K562 (cell line): ENCODE data around the gene COPB2. TPM values are rescaled to one million over a fixed set of nuclear protein-coding genes. Genes with fewer than 3 reads are reported as not detected.

Experiments
- BRD9 ChIP-seq: fragments of 450-650 bp; IDR thresholded peaks from 2 replicates; pipeline ENCODE4 v1.6.1; 2018; ENCODE audit warnings: low read depth; ENCODE audit not compliant: partially characterized antibody
- C11orf30 ChIP-seq: fragments of 450-650 bp; IDR thresholded peaks from 2 replicates; pipeline ENCODE4 v1.6.1; 2016; ENCODE audit warnings: low read depth, mild to moderate bottlenecking
- CBFA2T2 ChIP-seq: fragments of 450-650 bp; conservative IDR thresholded peaks from 2 replicates; pipeline ENCODE4 v1.6.1; 2017; ENCODE audit warnings: mild to moderate bottlenecking
- KDM1A ChIP-seq, 2 experiments: fragments of 450-650 bp; IDR thresholded peaks; 2 replicates each; pipeline ENCODE4 v1.6.1; 2016; ENCODE audit warnings: mild to moderate bottlenecking in 2 of 2
- MTA3 ChIP-seq: fragments of 450-650 bp; formaldehyde crosslinking; IDR thresholded peaks from 2 replicates; pipeline ENCODE4 v1.6.1; 2017; ENCODE audit warnings: mild to moderate bottlenecking, borderline replicate concordance
- NCOR1 ChIP-seq: fragments of 450-650 bp; IDR thresholded peaks from 2 replicates; pipeline ENCODE4 v1.6.1; 2016; ENCODE audit warnings: mild to moderate bottlenecking, moderate library complexity
- NFIC ChIP-seq: fragments of 450-650 bp; IDR thresholded peaks from 2 replicates; pipeline ENCODE4 v1.6.1; 2017; ENCODE audit warnings: mild to moderate bottlenecking, inconsistent platforms
- NR2C1 ChIP-seq, 2 experiments: fragments of 450-650 bp; IDR thresholded peaks; 2 replicates each; pipeline ENCODE4 v1.6.1; 2017; ENCODE audit warnings: mild to moderate bottlenecking in 2 of 2, antibody characterized with exemption in 1 of 2, inconsistent platforms in 1 of 2, missing compliant biosample characterization in 1 of 2, missing genetic modification characterization in 1 of 2
- PHF8 ChIP-seq: fragments of 200-600 bp; sonication (generic); IDR thresholded peaks from 2 replicates; pipeline ENCODE4 v1.6.1; 2012; ENCODE audit warnings: mixed run types, mild to moderate bottlenecking, inconsistent platforms, low read length, moderate library complexity, borderline replicate concordance
- RBBP5 ChIP-seq: fragments of 200-600 bp; sonication (generic); IDR thresholded peaks from 2 replicates; pipeline ENCODE4 v1.6.1; 2012; ENCODE audit warnings: borderline replicate concordance, mild to moderate bottlenecking, low read length, control low read depth, inconsistent platforms; ENCODE audit not compliant: insufficient read depth, poor library complexity, severe bottlenecking
- RBFOX2 ChIP-seq: fragments of 200-400 bp; formaldehyde crosslinking; IDR thresholded peaks from 2 replicates; pipeline ENCODE4 v1.6.1; 2017; ENCODE audit warnings: low read depth, mild to moderate bottlenecking, low read length, moderate library complexity
- SP1 ChIP-seq: sonication (generic); formaldehyde crosslinking; IDR thresholded peaks from 2 replicates; pipeline ENCODE4 v1.8.1; 2022; ENCODE audit warnings: mild to moderate bottlenecking, missing genetic modification reagents
- TAF9B ChIP-seq: fragments of 450-650 bp; IDR thresholded peaks from 2 replicates; pipeline ENCODE4 v1.6.1; 2018; ENCODE audit warnings: mild to moderate bottlenecking; ENCODE audit not compliant: partially characterized antibody
- ZMIZ1 ChIP-seq, 2 experiments: fragments of 150-350 bp in 1 of 2; IDR thresholded peaks; 2 replicates each; pipeline ENCODE4 v1.6.1; 2012 to 2016; ENCODE audit warnings: low read depth in 2 of 2, low read length in 2 of 2, mild to moderate bottlenecking in 1 of 2, moderate library complexity in 1 of 2
- ZNF23 ChIP-seq: fragments of 250-450 bp; sonication (Bioruptor Pico); IDR thresholded peaks from 2 replicates; pipeline ENCODE4 v1.4.0; 2020; ENCODE audit warnings: mild to moderate bottlenecking
- polyA plus RNA-seq, 8 experiments: library from polyadenylated mRNA; depleted of rRNA in 4 of 8; stranded (reverse) in 5 of 8; unstranded in 3 of 8; fragments of >200 nt; fragmentation: Nextera tagmentation in 2 of 8; fragmentation: Illumina TruSeq in 1 of 8; extraction: Ambion mirVana in 2 of 8; extraction: Trizol in 1 of 8; gene quantifications; 2 replicates each; pipeline versions ENCODE4 v1.2.1 to v1.2.3, GENCODE V29; 2011 to 2014; ENCODE audit warnings: inconsistent platforms in 1 of 8, missing spikeins in 1 of 8
- total RNA-seq, 7 experiments: library from RNA; depleted of rRNA in 6 of 7; stranded (reverse); fragments of >200 nt in 6 of 7; fragmentation: Illumina TruSeq in 2 of 7; extraction: Trizol in 2 of 7; gene quantifications; 2 replicates each; pipeline versions ENCODE4 v1.2.1 to v1.2.3, GENCODE V29; 2011 to 2021; ENCODE audit warnings: low replicate concordance in 1 of 7
- TF ChIP-seq, protein P1 (sequence below): fragments of 450-650 bp; formaldehyde crosslinking; conservative IDR thresholded peaks from 2 replicates; pipeline ENCODE4 v1.4.0; 2022; ENCODE audit warnings: mild to moderate bottlenecking, missing genetic modification characterization
- TF ChIP-seq, protein P2 (sequence below): sonication (generic); IDR thresholded peaks from 2 replicates; pipeline ENCODE4 v1.6.1; 2016
- TF ChIP-seq, protein P3 (sequence below): sonication (generic); formaldehyde crosslinking; IDR thresholded peaks from 2 replicates; pipeline ENCODE4 v1.8.1; 2023; ENCODE audit warnings: mild to moderate bottlenecking, missing genetic modification reagents
- TF ChIP-seq, protein P4 (sequence below): sonication (generic); formaldehyde crosslinking; IDR thresholded peaks from 2 replicates; pipeline ENCODE4 v1.9.0; 2022; ENCODE audit warnings: mild to moderate bottlenecking, missing genetic modification reagents

The COPB2 gene
- total and polyA plus RNA-seq, 9 of the 15 experiments (the other 6 are each of a cell fraction or from before 2014, with no cell fraction given) = 64.3 to 189 (median 130) TPM

DNA sequence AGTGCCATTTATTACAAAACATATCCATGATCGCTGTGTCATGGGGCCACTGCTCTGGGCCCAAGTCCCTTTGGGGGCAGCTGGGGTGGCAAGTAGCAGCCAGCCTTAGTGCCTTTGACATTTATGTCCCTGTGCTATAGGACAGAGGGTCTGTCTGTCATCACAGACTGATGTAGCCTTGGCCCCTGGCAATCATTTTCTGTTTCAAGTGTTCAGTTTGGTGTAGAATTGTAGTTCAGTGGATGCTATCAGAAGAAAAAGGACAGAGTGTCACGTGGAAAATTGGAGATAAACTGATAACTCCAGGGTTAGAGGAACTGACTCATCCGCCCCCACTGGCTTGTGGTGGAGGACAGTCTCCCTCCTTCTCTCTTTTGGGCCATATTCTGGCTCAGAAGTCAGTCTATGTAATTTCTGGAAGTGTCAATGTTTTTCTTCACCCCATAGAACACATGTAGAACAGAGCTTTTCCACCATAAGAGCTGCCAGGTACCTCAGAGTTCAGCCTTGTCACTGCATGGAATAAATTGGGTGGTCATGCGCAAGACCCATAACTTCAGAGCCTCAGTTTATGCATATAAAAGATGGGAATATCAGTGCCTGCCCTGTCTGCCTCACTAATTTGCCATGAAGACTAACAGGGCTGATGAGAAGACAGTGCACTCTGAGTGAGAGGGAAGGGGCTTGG is 50.1 kb downstream of the COPB2 start (continued):
- TF ChIP-seq, protein P1, sequence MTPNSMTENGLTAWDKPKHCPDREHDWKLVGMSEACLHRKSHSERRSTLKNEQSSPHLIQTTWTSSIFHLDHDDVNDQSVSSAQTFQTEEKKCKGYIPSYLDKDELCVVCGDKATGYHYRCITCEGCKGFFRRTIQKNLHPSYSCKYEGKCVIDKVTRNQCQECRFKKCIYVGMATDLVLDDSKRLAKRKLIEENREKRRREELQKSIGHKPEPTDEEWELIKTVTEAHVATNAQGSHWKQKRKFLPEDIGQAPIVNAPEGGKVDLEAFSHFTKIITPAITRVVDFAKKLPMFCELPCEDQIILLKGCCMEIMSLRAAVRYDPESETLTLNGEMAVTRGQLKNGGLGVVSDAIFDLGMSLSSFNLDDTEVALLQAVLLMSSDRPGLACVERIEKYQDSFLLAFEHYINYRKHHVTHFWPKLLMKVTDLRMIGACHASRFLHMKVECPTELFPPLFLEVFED (CRISPR knock-in tag) = no peak
- peak; percentile 72 for TF ChIP-seq NCOR1
- TF ChIP-seq, protein P2, sequence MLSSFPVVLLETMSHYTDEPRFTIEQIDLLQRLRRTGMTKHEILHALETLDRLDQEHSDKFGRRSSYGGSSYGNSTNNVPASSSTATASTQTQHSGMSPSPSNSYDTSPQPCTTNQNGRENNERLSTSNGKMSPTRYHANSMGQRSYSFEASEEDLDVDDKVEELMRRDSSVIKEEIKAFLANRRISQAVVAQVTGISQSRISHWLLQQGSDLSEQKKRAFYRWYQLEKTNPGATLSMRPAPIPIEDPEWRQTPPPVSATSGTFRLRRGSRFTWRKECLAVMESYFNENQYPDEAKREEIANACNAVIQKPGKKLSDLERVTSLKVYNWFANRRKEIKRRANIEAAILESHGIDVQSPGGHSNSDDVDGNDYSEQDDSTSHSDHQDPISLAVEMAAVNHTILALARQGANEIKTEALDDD = 0 out of 2 replicates have a peak, but pooled peaks have one; percentile 34
- 0 out of 2 replicates have a peak, but pooled peaks have one; percentile 25 for TF ChIP-seq RBFOX2
- TF ChIP-seq, protein P3, sequence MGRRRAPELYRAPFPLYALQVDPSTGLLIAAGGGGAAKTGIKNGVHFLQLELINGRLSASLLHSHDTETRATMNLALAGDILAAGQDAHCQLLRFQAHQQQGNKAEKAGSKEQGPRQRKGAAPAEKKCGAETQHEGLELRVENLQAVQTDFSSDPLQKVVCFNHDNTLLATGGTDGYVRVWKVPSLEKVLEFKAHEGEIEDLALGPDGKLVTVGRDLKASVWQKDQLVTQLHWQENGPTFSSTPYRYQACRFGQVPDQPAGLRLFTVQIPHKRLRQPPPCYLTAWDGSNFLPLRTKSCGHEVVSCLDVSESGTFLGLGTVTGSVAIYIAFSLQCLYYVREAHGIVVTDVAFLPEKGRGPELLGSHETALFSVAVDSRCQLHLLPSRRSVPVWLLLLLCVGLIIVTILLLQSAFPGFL = no peak
- TF ChIP-seq NFIC = 0 out of 2 replicates have a peak, but pooled peaks have one; percentile 26
- TF ChIP-seq TAF9B = peak; percentile 43
- peak; percentile 24; the same call in 1 of the 2 replicates for TF ChIP-seq C11orf30
- 0 out of 2 replicates have a peak, but pooled peaks have one; percentile 15 for TF ChIP-seq MTA3
- TF ChIP-seq, protein P4, sequence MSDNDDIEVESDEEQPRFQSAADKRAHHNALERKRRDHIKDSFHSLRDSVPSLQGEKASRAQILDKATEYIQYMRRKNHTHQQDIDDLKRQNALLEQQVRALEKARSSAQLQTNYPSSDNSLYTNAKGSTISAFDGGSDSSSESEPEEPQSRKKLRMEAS (CRISPR knock-in tag) = peak; percentile 31; the same call in 1 of the 2 replicates
- TF ChIP-seq RBBP5 = peak; percentile 35
- TF ChIP-seq KDM1A (IDR thresholded peaks at IDR 0.05) = peak; percentile 72 to 77; a peak in 3 of 4 replicates
- 0 out of 4 replicates have a peak, but pooled peaks of 1 of the 2 experiments have one; percentile 63 for TF ChIP-seq ZMIZ1 (IDR thresholded peaks at IDR 0.05; ENCODE audit: low read depth in 2 of 2, low read length in 2 of 2)
- peak; percentile 16; the same call in 1 of the 2 replicates for TF ChIP-seq PHF8
- peak; percentile 41 for TF ChIP-seq BRD9
- peak; percentile 25; the same call in 1 of the 2 replicates for TF ChIP-seq NR2C1 (IDR thresholded peaks at IDR 0.05)
- TF ChIP-seq NR2C1 (tag; IDR thresholded peaks at IDR 0.05) = no peak
- peak; percentile 37; the same call in 1 of the 2 replicates for TF ChIP-seq SP1 (CRISPR knock-in tag)
- peak; percentile 73 for TF ChIP-seq CBFA2T2
- no peak for TF ChIP-seq ZNF23 (CRISPR knock-in tag)
